NT2/D1 (cell line): ENCODE results near the gene TEAD1.

Experiments
- SUZ12 ChIP-seq: IDR thresholded peaks from 2 replicates; pipeline ENCODE4 v1.6.1; 2011; ENCODE audit not compliant: insufficient read length, insufficient read depth; ENCODE audit errors: extremely low read depth
- ZNF274 ChIP-seq: IDR thresholded peaks from 2 replicates; pipeline ENCODE4 v1.6.1; 2011; ENCODE audit warnings: mild to moderate bottlenecking, low read depth, low read length

GRCh38 chr11:12743834-12744449, 69.7 kb downstream of the TEAD1 start:
- TF ChIP-seq SUZ12 (no peak), ZNF274 (no peak)
